ENCODE measurements around the gene PSMB2.

Gene PSMB2

GRCh38 chr1:35570589-35571137, 70.7 kb downstream of the PSMB2 start:
- no peak for DNase-seq

GRCh38 chr1:35569936-35570335, 71.4 kb downstream of the PSMB2 start:
- DNase-seq, result no peak

- peak; percentile 19 for DNase-seq
Observed at GRCh38 chr1:35568975-35569395, 72.3 kb downstream of the PSMB2 start.

- DNase-seq, result no peak
Observed at GRCh38 chr1:35567947-35568558, 73.3 kb downstream of the PSMB2 start.

- no peak for DNase-seq
Observed at GRCh38 chr1:35565742-35566133, 75.6 kb downstream of the PSMB2 start.

GRCh38 chr1:35564884-35565741, 76.2 kb downstream of the PSMB2 start:
- DNase-seq, result no peak

GRCh38 chr1:35564037-35564883, 77.1 kb downstream of the PSMB2 start:
- DNase-seq, result peak; percentile 23

- no peak for DNase-seq
Observed at GRCh38 chr1:35563166-35563565, 78.2 kb downstream of the PSMB2 start.

GRCh38 chr1:35561972-35562680, 79.2 kb downstream of the PSMB2 start:
- DNase-seq, result no peak

GRCh38 chr1:35561297-35561971, 79.9 kb downstream of the PSMB2 start:
- DNase-seq, result no peak

- no peak for DNase-seq
Observed at GRCh38 chr1:35560256-35561225, 80.8 kb downstream of the PSMB2 start.

- DNase-seq, result no peak
Observed at GRCh38 chr1:35559317-35559944, 81.9 kb downstream of the PSMB2 start.

GRCh38 chr1:35558374-35559316, 82.7 kb downstream of the PSMB2 start:
- DNase-seq, result no peak

- peak; percentile 88 for DNase-seq
Observed at GRCh38 chr1:35557611-35558373, 83.5 kb downstream of the PSMB2 start, which contains the start of gene NCDN. TSS of gene NCDN (plus strand) at chr1:35557799. CDS start at chr1:35558191, 392 bp downstream.

GRCh38 chr1:35557118-35557610, 84.2 kb downstream of the PSMB2 start, which contains the start of gene KIAA0319L:
TSS of gene KIAA0319L (minus strand) at chr1:35557403. CDS start at chr1:35554491, 2,912 bp downstream.
- DNase-seq, result no peak

- DNase-seq, result no peak
Observed at GRCh38 chr1:35556484-35557117, 84.7 kb downstream of the PSMB2 start.

All from GF-D8 (cell line).